Psoas muscle (tissue), 8 donors: ENCODE data around the gene ZNRF1. TPM values are rescaled to one million over a fixed set of nuclear protein-coding genes. Genes with fewer than 3 reads are reported as not detected.
"Not testable (repeated sequence)": the region's sequence is repeated elsewhere in the genome, so short reads cannot be mapped to it uniquely, and the experiment has no call there.

Experiments
- ATAC-seq, 4 donors: fragments of 200-7000 bp; cut with Tn5 transposase; one replicate each; pipeline ENCODE4 v1.9.1; 2020; ENCODE audit warnings: moderate library complexity in 3 of 4, mild to moderate bottlenecking in 2 of 4
- DNase-seq, 2 donors: peaks; one replicate each; pipeline ENCODE4 v3.0.0-alpha.2; 2020
- H3K27ac ChIP-seq: fragments of 200-600 bp; one replicate; pipeline ENCODE4 v1.8.0; 2022
- H3K27me3 ChIP-seq, 3 donors: fragments of 200-600 bp in 1 of 3; one replicate each; pipeline versions ENCODE4 v1.6.1 to v1.8.0; 2013 to 2022; ENCODE audit warnings: low read length in 2 of 3, mild to moderate bottlenecking in 2 of 3, moderate library complexity in 1 of 3; ENCODE audit not compliant: insufficient read depth in 3 of 3
- H3K36me3 ChIP-seq, 2 donors: fragments of 200-600 bp in 1 of 2; one replicate each; pipeline versions ENCODE4 v1.6.1 to v1.8.0; 2013 to 2022; ENCODE audit warnings: low read depth in 1 of 2, mild to moderate bottlenecking in 1 of 2, moderate library complexity in 1 of 2; ENCODE audit not compliant: insufficient read depth in 1 of 2
- H3K4me1 ChIP-seq: fragments of 200-600 bp; one replicate; pipeline ENCODE4 v1.8.0; 2022
- H3K4me3 ChIP-seq: fragments of 200-600 bp; one replicate; pipeline ENCODE4 v1.8.0; 2022; ENCODE audit warnings: mild to moderate bottlenecking
- H3K9me3 ChIP-seq: fragments of 200-600 bp; one replicate; pipeline ENCODE4 v1.8.0; 2022
- CTCF ChIP-seq: fragments of 200-600 bp; IDR thresholded peaks from one replicate; pipeline ENCODE4 v1.8.0; 2022; ENCODE audit warnings: antibody characterized with exemption
- WGBS, 3 donors: extraction: QIAGEN DNeasy Blood & Tissue Kit; methylation state at CpG; one replicate each; pipeline versions ENCODE4 v1.1.6 to v1.1.7; 2013; 5-methylcytosine and 5-hydroxymethylcytosine counted together
- intact Hi-C, 2 donors: fragments of 100-400 bp; cut with DNase I; formaldehyde crosslinking; loops; one replicate each; pipeline versions ENCODE4 v1.11.0 to v1.14.2; 2022
- polyA plus RNA-seq, 3 donors: library from polyadenylated mRNA; stranded (reverse); fragments of 200-250 nt; gene quantifications; one replicate each; pipeline ENCODE4 v1.2.3, GENCODE V29; 2013
- total RNA-seq, 4 donors: library from RNA; stranded (reverse); fragmentation: NEBNext Ultra II Directional in 2 of 4; extraction: Animal tissue kit (Norgen Biotek cat#: 25700) in 2 of 4; gene quantifications; one replicate each; pipeline versions ENCODE4 v1.2.1 to v1.2.4, GENCODE V29; 2021 to 2023
- donor health status: healthy with polysubstance abuse.
- donor health status: DM: no; HTN: no; CAD: no; lungs with moderate emphysema.
- donor health status: Bipolar disorder and iron deficiency.
- donor health status: healthy.
- donor health status: DM: yes; HTN: yes; CAD: no.
- donor health status: DM: no; HTN: no; CAD: no.
- donor health status: DM: no; HTN: no; CAD: no.
- donor health status: DM: yes; HTN: yes; CAD: no.

ZNRF1 gene
- total and polyA plus RNA-seq, 7 donors = 6.7 to 57.0 (median 27.4) TPM

GRCh38 chr16:75120253-75120652 is 121.4 kb downstream of the ZNRF1 start:
- H3K36me3 ChIP-seq = no peaks in the 10 kb centered on the region
- DNase-seq (no peak), ATAC-seq (no peak)
- no peak for TF ChIP-seq CTCF
- H3K4me1 ChIP-seq = peaks cover 16% of the 10 kb centered on the region
- H3K27ac ChIP-seq = no peak overlapping the region
- intact Hi-C loops = no loop called here
- no peaks in the 10 kb centered on the region for H3K27me3 ChIP-seq
- no peak overlapping the region for H3K4me3 ChIP-seq
- 65 to 74% (median 70%) methylated on average over 4 of the region's 4 CpGs for WGBS, 3 donors
- H3K9me3 ChIP-seq = peaks cover 14% of the 10 kb centered on the region

- DNase-seq (no peak), ATAC-seq (no peak)
- Histone ChIP-seq H3K4me1 (peaks cover 2% of the 10 kb centered on the region), H3K4me3 (no peak overlapping the region), H3K36me3 (no peaks in the 10 kb centered on the region), H3K27ac (no peak overlapping the region), H3K9me3 (peaks cover 14% of the 10 kb centered on the region), H3K27me3 (no peaks in the 10 kb centered on the region)
- intact Hi-C loops = no loop called here
- 90 to 99% (median 92%) methylated on average over 6 of the region's 6 CpGs for WGBS, 3 donors
- no peak for TF ChIP-seq CTCF
These were observed 123.2 kb downstream of the ZNRF1 start for GRCh38 chr16:75121949-75122568.

GRCh38 chr16:75122609-75123008 is 123.8 kb downstream of the ZNRF1 start:
- H3K4me1 ChIP-seq = no peaks in the 10 kb centered on the region
- intact Hi-C loops = no loop called here
- no peak for DNase-seq
- 96 to 98% (median 97%) methylated on average over 1 of the region's 1 CpG for WGBS, 3 donors
- peaks cover 14% of the 10 kb centered on the region for H3K9me3 ChIP-seq
- ATAC-seq = no peak
- no peaks in the 10 kb centered on the region for H3K36me3 ChIP-seq
- no peak for TF ChIP-seq CTCF
- no peak overlapping the region for H3K4me3 ChIP-seq
- H3K27ac ChIP-seq = no peak overlapping the region
- H3K27me3 ChIP-seq = no peaks in the 10 kb centered on the region

GRCh38 chr16:75127713-75128415 is 129.0 kb downstream of the ZNRF1 start:
- WGBS, 3 donors = 77 to 83% (median 78%) methylated on average over 4 of the region's 4 CpGs
- Histone ChIP-seq H3K4me1 (no peaks in the 10 kb centered on the region), H3K27me3 (no peaks in the 10 kb centered on the region), H3K4me3 (no peak overlapping the region), H3K27ac (no peak overlapping the region), H3K36me3 (no peaks in the 10 kb centered on the region), H3K9me3 (no peaks in the 10 kb centered on the region)
- TF ChIP-seq CTCF = no peak
- ATAC-seq (no peak), DNase-seq (no peak)
- intact Hi-C loops = no loop called here

- ATAC-seq, H3K4me3 ChIP-seq, H3K9me3 ChIP-seq, H3K27ac ChIP-seq, H3K27me3 ChIP-seq, intact Hi-C loops, H3K4me1 ChIP-seq, H3K36me3 ChIP-seq, DNase-seq: not testable (repeated sequence)
- WGBS, 3 donors = 78 to 80% (median 79%) methylated on average over 5 of the region's 5 CpGs
These were observed 130.8 kb downstream of the ZNRF1 start for GRCh38 chr16:75129421-75130149.
